Upper lobe of left lung (tissue), 6 donors: Measurements from ENCODE around the gene CYTH2. TPM values are rescaled to one million over a fixed set of nuclear protein-coding genes. Genes with fewer than 3 reads are reported as not detected.

Experiments used
- ATAC-seq, 2 donors: fragments of 200-7000 bp; cut with Tn5 transposase; one replicate each; pipeline ENCODE4 v1.9.1; 2022; ENCODE audit warnings: mild to moderate bottlenecking in 2 of 2, moderate library complexity in 2 of 2; ENCODE audit not compliant: low FRiP score in 2 of 2
- DNase-seq, 2 donors: peaks; one replicate each; pipeline ENCODE4 v3.0.0-alpha.2; 2019 to 2020
- H3K27ac ChIP-seq, 4 donors: fragments of 200-600 bp; sonication (generic); one replicate each; pipeline ENCODE4 v1.5.1; 2016 to 2019
- H3K27me3 ChIP-seq, 4 donors: fragments of 200-600 bp; sonication (generic); one replicate each; pipeline ENCODE4 v1.5.1; 2017 to 2019
- H3K36me3 ChIP-seq, 4 donors: fragments of 200-600 bp; sonication (generic); one replicate each; pipeline ENCODE4 v1.5.1; 2016 to 2019
- H3K4me1 ChIP-seq, 4 donors: fragments of 200-600 bp; sonication (generic); one replicate each; pipeline ENCODE4 v1.5.1; 2018 to 2019
- H3K4me3 ChIP-seq, 4 donors: fragments of 200-600 bp; sonication (generic); one replicate each; pipeline ENCODE4 v1.5.1; 2017 to 2019; ENCODE audit warnings: mild to moderate bottlenecking in 2 of 4, moderate library complexity in 1 of 4
- H3K9me3 ChIP-seq, 4 donors: fragments of 200-600 bp; sonication (generic); one replicate each; pipeline ENCODE4 v1.5.1; 2018 to 2019
- CTCF ChIP-seq, 6 experiments: fragments of 450-650 bp in 4 of 6; fragments of 200-600 bp in 2 of 6; sonication (generic) in 2 of 6; IDR thresholded peaks; one replicate each; pipeline ENCODE4 v1.5.1; 2016 to 2019; ENCODE audit warnings: antibody characterized with exemption in 6 of 6
- EP300 ChIP-seq, 4 donors: sonication (generic); formaldehyde crosslinking; IDR thresholded peaks; one replicate each; pipeline ENCODE4 v1.5.1; 2017; ENCODE audit warnings: antibody characterized with exemption in 4 of 4, control low read depth in 2 of 4
- POLR2A ChIP-seq, 4 donors: fragments of 450-650 bp; IDR thresholded peaks; one replicate each; pipeline ENCODE4 v1.5.1; 2016 to 2017; ENCODE audit warnings: antibody characterized with exemption in 4 of 4, mild to moderate bottlenecking in 2 of 4
- POLR2AphosphoS5 ChIP-seq, 2 donors: sonication (generic); formaldehyde crosslinking; IDR thresholded peaks; one replicate each; pipeline ENCODE4 v1.5.1; 2017; ENCODE audit warnings: antibody characterized with exemption in 2 of 2
- WGBS, 2 donors: methylation state at CpG; one replicate each; pipeline ENCODE4 v1.1.5; 2017 to 2018; 5-methylcytosine and 5-hydroxymethylcytosine counted together
- total RNA-seq, 6 donors: library from RNA; depleted of rRNA in 4 of 6; stranded (reverse); fragments of >200 nt in 4 of 6; gene quantifications; one replicate each; pipeline versions ENCODE4 v1.1.0 to v1.2.1, GENCODE V29; 2016 to 2021
- donor health status: DM: no; HTN: no; CAD: no; lungs with moderate emphysema.
- donor health status: DM: no; HTN: yes; CAD: no; lungs with severe emphysema.

Gene CYTH2
- total RNA-seq, 6 donors from 2014 or later, result 53.4 to 195 (median 77.0) TPM

GRCh38 chr19:48477067-48477685 is 8.0 kb downstream of the CYTH2 start:
- 80 to 89% methylated on average over 8 to 10 of the region's 10 CpGs for WGBS, 2 donors
- H3K27me3 ChIP-seq, result no peaks in the 10 kb centered on the region
- no peak for ATAC-seq
- DNase-seq, result no peak
- peaks cover 41 to 71% (median 69%) of the 10 kb centered on the region in 4 donors for H3K36me3 ChIP-seq
- TF ChIP-seq CTCF (IDR thresholded peaks at IDR 0.05) (no peak), POLR2AphosphoS5 (IDR thresholded peaks at IDR 0.05) (no peak), POLR2A (IDR thresholded peaks at IDR 0.05) (no peak), EP300 (IDR thresholded peaks at IDR 0.05) (no peak)
- peaks cover 9 to 31% (median 23%) of the 10 kb centered on the region in 4 donors for H3K4me1 ChIP-seq
- no peak overlapping the region for H3K4me3 ChIP-seq
- H3K9me3 ChIP-seq, result no peaks in the 10 kb centered on the region
- peak overlapping the region in 1 of 4 donors; percentile 10 for H3K27ac ChIP-seq

- Histone ChIP-seq H3K4me1 (peaks cover 9 to 33% (median 24%) of the 10 kb centered on the region in 4 donors), H3K9me3 (no peaks in the 10 kb centered on the region), H3K27me3 (no peaks in the 10 kb centered on the region), H3K27ac (peak overlapping the region in 1 of 4 donors; percentile 10), H3K36me3 (peaks cover 38 to 65% (median 63%) of the 10 kb centered on the region in 4 donors), H3K4me3 (no peak overlapping the region)
- DNase-seq (no peak), ATAC-seq (no peak)
- 81 to 84% methylated on average over 18 to 21 of the region's 22 CpGs for WGBS, 2 donors
- TF ChIP-seq POLR2AphosphoS5 (IDR thresholded peaks at IDR 0.05) (no peak), CTCF (IDR thresholded peaks at IDR 0.05) (no peak), EP300 (IDR thresholded peaks at IDR 0.05) (no peak), POLR2A (IDR thresholded peaks at IDR 0.05) (no peak)
Measured at GRCh38 chr19:48477698-48478338, 8.6 kb downstream of the CYTH2 start.

- peaks cover 31 to 57% (median 55%) of the 10 kb centered on the region in 4 donors for H3K36me3 ChIP-seq
- H3K9me3 ChIP-seq, result no peaks in the 10 kb centered on the region
- no peak for ATAC-seq
- TF ChIP-seq POLR2A (IDR thresholded peaks at IDR 0.05) (no peak), EP300 (IDR thresholded peaks at IDR 0.05) (no peak), POLR2AphosphoS5 (IDR thresholded peaks at IDR 0.05) (no peak), CTCF (IDR thresholded peaks at IDR 0.05) (no peak)
- no peaks in the 10 kb centered on the region for H3K27me3 ChIP-seq
- no peak overlapping the region for H3K27ac ChIP-seq
- DNase-seq, result no peak
- H3K4me3 ChIP-seq, result no peak overlapping the region
- H3K4me1 ChIP-seq, result peaks cover 9 to 29% (median 24%) of the 10 kb centered on the region in 4 donors
- WGBS, 2 donors, result 92% methylated on average over 17 to 26 of the region's 29 CpGs
Measured at GRCh38 chr19:48478339-48479256, 9.4 kb downstream of the CYTH2 start.

GRCh38 chr19:48479686-48480085 is 10.5 kb downstream of the CYTH2 start:
- DNase-seq (no peak), ATAC-seq (no peak)
- Histone ChIP-seq H3K4me1 (peaks cover 9 to 29% (median 24%) of the 10 kb centered on the region in 4 donors), H3K36me3 (peaks cover 22 to 46% (median 44%) of the 10 kb centered on the region in 4 donors), H3K27me3 (no peaks in the 10 kb centered on the region), H3K9me3 (no peaks in the 10 kb centered on the region), H3K4me3 (peak overlapping the region in 1 of 4 donors; percentile 52), H3K27ac (peak overlapping the region; percentile 66 to 93 (median 80))
- TF ChIP-seq POLR2A (IDR thresholded peaks at IDR 0.05) (no peak), EP300 (IDR thresholded peaks at IDR 0.05) (no peak), CTCF (IDR thresholded peaks at IDR 0.05) (no peak), POLR2AphosphoS5 (IDR thresholded peaks at IDR 0.05) (no peak)
- WGBS, 2 donors, result 71 to 91% methylated on average over 6 to 7 of the region's 7 CpGs
